HL-60/S4 treated with retinoic acid at 250 ng/mL for 4 days and 3 days (cell line): ENCODE data around the gene TREM2.

Experiments
- in situ Hi-C: fragments of 300-500 bp; cut with MboI; formaldehyde crosslinking; loops from 2 replicates; pipeline ENCODE4 v1.7.0; 2022; ENCODE audit warnings: low sequenced_read_pairs

TREM2 gene

DNA sequence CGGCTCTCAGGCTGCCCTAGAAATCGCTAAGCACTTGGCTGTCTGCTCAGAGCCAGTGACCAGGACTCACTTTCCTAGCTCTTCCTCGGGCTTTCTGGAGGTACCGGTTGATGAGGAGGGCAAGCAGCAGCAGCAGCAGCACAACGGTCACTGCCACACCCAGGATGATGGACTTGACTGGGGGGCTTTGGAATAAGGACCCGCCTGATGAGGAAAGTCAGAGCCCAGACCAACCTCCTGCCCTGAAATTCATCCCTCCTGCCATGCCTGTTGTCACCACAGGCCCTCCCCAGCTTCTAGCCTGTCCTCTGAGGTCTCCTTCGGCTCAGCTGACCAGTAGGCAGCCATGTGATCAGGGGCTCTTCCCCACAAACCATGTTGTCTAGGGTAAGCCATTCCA is 21.8 kb upstream of the TREM2 start:
- in situ Hi-C loops: no loop called here

GRCh38 chr6:41182069-41183034 is 19.4 kb upstream of the TREM2 start:
- in situ Hi-C loops: no loop called here

GRCh38 chr6:41181566-41181965 is 18.6 kb upstream of the TREM2 start:
- in situ Hi-C loops: no loop called here

- in situ Hi-C loops: no loop called here
Measured at GRCh38 chr6:41179163-41179562, 16.2 kb upstream of the TREM2 start.

DNA sequence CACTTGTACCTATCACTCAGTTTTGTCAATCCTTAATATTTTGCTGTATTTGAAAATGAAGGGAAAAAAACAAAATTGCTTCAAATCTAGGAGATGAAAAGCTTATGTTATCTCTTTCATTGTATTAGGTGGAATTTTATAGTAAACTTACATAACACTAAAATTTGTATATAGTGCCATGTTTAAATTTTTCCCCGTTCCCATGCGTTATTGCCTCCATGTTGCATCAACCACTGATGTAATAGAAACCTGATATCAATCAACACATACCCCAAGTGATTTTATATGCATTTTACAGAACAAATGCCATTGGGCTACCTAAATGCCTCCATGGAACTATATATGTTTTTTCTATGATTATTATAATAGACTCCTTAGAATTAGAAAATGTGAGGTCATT is 14.8 kb upstream of the TREM2 start:
- in situ Hi-C loops: no loop called here

DNA sequence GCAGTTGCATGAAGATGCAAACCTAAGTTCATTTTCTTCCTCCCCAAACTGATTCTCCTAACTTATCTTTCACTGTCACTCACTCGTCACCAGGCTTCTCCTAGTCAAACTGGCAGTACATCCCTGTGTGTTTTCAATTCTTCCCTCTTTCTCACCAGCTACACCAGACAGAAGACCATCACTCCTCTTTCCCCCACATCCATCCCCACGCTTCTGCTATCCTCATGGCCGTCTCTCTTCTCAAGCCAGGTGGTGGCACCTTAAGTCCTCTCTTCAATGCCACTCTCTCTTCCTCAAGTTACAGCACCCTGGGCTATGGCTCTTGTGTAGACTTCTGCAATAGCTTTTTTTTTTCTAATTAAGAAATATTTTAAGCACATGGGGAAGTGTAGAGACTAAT is 14.4 kb upstream of the TREM2 start:
- in situ Hi-C loops: no loop called here

- in situ Hi-C loops: no loop called here
Measured at GRCh38 chr6:41176189-41176588, 13.3 kb upstream of the TREM2 start.

GRCh38 chr6:41175084-41175483 is 12.2 kb upstream of the TREM2 start:
- in situ Hi-C loops: no loop called here

- in situ Hi-C loops: no loop called here
Measured at GRCh38 chr6:41174610-41175009, 11.7 kb upstream of the TREM2 start.

GRCh38 chr6:41171908-41172307 is 9.0 kb upstream of the TREM2 start:
- in situ Hi-C loops: no loop called here

DNA sequence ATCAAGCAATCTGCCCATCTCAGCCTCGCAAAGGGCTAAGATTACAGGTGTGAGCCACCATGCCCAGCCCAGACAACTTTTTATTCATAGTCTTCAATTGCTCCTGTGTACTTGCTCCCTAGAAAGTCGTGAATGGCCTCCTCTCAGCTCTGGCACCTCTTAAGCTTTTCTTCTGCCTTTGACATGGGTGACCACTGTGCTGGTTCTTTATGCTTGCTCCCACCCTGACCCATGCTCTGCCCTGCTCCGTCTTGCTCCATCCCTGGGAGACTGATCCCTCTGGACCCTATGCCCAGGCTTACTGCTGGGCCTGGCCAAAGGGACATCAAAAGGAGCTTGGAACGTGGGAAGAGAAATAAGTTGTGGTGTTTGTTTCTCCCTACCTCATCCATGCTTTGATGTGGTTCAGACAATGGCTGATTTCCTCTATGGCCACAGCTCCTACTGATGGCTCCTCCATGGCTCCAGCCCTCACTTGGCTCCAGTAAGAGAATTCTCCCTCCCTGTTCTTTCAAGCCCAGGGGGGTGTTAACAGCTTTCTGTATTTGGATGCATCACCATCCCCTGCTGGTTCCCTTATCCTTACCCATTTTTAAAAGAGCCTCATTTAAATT is 7.7 kb upstream of the TREM2 start:
- in situ Hi-C loops: no loop called here

- in situ Hi-C loops: no loop called here
Measured at GRCh38 chr6:41167173-41167963, 4.5 kb upstream of the TREM2 start.

DNA sequence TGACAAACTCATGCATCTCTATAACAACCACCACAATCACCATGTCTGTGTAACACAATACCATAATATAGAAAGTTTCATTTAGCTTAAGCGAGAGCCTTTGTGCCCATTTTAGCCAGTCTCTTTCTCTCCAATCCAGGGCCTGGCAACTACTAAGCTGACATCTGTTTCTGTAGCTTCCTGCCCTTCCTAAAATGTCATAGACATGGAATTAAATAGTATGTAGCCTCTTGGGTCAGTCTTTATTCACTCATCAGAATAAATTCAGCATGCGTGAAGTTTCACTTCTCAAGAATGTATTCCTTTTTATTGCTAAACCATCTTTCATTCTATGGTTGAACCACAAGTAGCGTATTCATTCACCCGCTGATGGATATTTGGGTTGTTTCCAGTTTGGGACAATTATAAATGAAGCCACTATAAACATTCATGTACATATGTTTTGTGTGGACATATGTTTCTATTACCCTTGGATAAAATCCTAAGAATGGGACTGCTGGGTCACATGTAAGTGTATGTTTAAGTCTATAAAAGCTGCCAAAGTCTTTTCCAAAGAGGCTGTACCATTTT is 1.7 kb upstream of the TREM2 start:
- in situ Hi-C loops: no loop called here

GRCh38 chr6:41163419-41163717 is 452 bp upstream of the TREM2 start:
- in situ Hi-C loops: no loop called here

- in situ Hi-C loops: no loop called here
Measured at GRCh38 chr6:41161851-41162552, 914 bp downstream of the TREM2 start.

DNA sequence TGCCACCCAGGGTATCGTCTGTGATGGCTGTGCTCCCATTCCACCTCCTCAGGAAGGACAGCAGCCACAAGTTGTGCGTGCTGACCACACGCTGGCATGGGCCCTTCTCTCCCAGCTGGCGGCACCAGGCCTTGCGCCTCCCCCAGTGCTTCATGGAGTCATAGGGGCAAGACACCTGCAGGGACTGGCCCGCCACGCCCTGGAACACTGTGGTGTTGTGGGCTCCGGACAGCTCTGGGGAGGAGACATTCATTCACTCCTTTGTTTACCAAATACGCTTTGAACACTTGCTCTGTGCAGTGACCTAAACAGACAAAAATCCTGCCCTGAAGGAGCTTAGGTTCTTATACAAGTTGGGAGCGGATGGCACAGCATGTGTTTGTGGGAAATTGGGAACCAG is 1.5 kb downstream of the TREM2 start:
- in situ Hi-C loops: no loop called here

DNA sequence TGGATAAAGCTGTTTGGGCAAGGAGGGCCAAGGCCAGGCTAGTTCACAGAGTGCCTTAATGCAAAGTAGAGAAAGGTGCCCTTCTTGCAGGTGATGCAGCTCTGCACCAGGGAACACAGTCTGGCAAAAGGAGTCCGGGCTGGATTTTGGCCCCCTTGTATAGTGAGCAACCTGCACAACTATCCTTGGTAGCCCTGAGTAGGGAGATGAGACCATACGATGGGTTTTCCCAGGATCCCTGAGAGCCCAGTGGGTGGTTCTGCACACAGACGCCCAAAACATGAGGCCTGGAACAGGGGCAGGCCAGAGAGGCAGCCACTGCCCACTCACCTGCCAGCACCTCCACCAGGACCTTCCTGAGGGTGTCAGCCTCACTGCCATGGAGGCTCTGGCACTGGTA is 2.0 kb downstream of the TREM2 start:
- in situ Hi-C loops: no loop called here

DNA sequence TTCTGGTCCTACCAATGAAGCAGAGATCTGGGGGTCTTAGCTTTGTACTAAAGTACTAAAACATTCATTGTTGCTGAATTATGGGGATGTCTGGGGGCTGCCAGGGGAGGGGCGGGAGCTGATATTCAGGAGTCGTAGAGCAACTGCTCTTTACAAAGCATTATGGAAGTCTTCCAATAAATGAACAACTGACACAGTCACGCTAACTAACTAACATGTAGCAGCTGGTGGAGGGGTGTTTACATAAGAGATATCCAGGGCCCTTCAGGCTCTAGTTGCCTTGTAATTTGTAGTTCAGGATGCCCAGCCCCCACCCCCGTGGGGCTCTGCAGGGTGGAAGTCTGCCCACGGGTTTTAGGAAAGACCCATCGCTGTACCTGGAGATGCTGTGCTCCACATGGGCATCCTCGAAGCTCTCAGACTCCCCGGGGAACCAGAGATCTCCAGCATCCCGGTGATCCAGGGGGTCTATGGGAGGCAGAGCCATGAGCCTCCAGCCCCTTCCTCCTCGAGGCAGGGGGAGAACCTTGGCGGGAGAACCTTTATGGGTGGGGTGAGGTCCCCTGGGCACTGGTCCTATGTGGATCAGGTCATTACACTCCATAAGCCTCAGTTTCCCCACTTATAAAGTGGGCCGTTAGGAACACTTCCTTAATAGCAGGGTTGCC is 3.4 kb downstream of the TREM2 start:
- in situ Hi-C loops: no loop called here

- in situ Hi-C loops: no loop called here
Measured at GRCh38 chr6:41157323-41157722, 5.6 kb downstream of the TREM2 start.

GRCh38 chr6:41156771-41157170 is 6.1 kb downstream of the TREM2 start:
- in situ Hi-C loops: no loop called here
